Breast epithelium (tissue), 3 donors: ENCODE measurements around the gene PRSS23.

Experiments
- POLR2A ChIP-seq: fragments of 450-650 bp; IDR thresholded peaks from one replicate; pipeline ENCODE4 v1.6.1; 2016; ENCODE audit warnings: antibody characterized with exemption, mild to moderate bottlenecking, moderate library complexity
- POLR2AphosphoS5 ChIP-seq, 3 donors: sonication (generic); formaldehyde crosslinking; IDR thresholded peaks; one replicate each; pipeline ENCODE4 v1.6.1; 2017; ENCODE audit warnings: antibody characterized with exemption in 3 of 3
- TF ChIP-seq, protein P1 (sequence below), 3 donors: fragments of 450-650 bp; IDR thresholded peaks; one replicate each; pipeline ENCODE4 v1.5.1; 2016 to 2017; ENCODE audit warnings: antibody characterized with exemption in 3 of 3, mild to moderate bottlenecking in 3 of 3, moderate library complexity in 3 of 3

DNA sequence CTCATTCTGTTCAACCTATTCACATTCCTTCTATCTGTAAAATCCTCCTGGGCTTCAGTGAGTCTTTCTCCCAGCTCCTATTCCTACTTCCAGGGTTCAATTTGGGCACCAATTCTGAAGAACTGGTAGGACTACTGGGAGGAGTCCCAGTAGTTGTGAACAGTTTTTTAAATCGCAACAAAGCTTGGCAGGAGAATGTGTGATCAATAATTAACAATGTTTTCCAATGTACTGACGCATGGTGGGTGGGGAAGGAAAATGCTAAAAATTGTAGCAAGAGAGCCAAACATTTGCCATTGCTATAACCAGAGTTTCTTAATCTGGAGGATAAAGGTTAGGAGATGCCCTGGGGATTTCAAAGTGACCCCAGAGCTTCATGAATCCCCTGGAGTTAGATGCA lies 27.3 kb upstream of the PRSS23 start:
- no peak for TF ChIP-seq POLR2A
- TF ChIP-seq, protein P1, sequence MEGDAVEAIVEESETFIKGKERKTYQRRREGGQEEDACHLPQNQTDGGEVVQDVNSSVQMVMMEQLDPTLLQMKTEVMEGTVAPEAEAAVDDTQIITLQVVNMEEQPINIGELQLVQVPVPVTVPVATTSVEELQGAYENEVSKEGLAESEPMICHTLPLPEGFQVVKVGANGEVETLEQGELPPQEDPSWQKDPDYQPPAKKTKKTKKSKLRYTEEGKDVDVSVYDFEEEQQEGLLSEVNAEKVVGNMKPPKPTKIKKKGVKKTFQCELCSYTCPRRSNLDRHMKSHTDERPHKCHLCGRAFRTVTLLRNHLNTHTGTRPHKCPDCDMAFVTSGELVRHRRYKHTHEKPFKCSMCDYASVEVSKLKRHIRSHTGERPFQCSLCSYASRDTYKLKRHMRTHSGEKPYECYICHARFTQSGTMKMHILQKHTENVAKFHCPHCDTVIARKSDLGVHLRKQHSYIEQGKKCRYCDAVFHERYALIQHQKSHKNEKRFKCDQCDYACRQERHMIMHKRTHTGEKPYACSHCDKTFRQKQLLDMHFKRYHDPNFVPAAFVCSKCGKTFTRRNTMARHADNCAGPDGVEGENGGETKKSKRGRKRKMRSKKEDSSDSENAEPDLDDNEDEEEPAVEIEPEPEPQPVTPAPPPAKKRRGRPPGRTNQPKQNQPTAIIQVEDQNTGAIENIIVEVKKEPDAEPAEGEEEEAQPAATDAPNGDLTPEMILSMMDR (IDR thresholded peaks at IDR 0.05), result no peak
- TF ChIP-seq POLR2AphosphoS5 (IDR thresholded peaks at IDR 0.05), result no peak
